Measurements from ENCODE around the gene POLR1E.

DNA sequence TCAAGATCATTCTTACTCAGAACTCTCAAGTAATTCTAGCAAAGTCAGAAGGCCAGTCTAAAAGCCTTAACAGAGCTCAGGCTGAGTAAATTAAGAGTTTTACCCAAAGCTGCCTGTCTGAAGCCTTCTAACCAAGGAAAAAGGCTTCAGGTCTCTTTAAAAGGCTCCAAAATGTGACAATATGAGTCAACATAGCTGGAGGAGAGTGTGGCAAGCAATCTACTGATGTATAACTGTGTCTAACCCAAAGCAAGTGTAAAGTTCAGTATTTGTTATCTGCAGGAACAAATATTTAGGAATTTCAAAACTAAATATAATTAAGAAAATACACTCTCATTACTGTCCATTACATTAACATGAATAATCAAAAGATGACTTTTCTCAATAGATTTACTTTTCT, 31.5 kb upstream of the POLR1E start:
- TF ChIP-seq, protein P1, sequence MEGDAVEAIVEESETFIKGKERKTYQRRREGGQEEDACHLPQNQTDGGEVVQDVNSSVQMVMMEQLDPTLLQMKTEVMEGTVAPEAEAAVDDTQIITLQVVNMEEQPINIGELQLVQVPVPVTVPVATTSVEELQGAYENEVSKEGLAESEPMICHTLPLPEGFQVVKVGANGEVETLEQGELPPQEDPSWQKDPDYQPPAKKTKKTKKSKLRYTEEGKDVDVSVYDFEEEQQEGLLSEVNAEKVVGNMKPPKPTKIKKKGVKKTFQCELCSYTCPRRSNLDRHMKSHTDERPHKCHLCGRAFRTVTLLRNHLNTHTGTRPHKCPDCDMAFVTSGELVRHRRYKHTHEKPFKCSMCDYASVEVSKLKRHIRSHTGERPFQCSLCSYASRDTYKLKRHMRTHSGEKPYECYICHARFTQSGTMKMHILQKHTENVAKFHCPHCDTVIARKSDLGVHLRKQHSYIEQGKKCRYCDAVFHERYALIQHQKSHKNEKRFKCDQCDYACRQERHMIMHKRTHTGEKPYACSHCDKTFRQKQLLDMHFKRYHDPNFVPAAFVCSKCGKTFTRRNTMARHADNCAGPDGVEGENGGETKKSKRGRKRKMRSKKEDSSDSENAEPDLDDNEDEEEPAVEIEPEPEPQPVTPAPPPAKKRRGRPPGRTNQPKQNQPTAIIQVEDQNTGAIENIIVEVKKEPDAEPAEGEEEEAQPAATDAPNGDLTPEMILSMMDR (IDR thresholded peaks at IDR 0.05; ENCODE audit: insufficient read depth, low read length, poor library complexity, severe bottlenecking), result no peak
- no peak for TF ChIP-seq EZH2phosphoT487 (conservative IDR thresholded peaks at IDR 0.05; ENCODE audit: low read length)

Data from SU-DHL-6 (cell line).